NCI-H2227 (cell line): ENCODE measurements around the gene CRYBA4.
"Not testable (repeated sequence)": the region's sequence is repeated elsewhere in the genome, so short reads cannot be mapped to it uniquely, and the experiment has no call there.

Experiments
- DNase-seq: peaks from one replicate; lab custom pipeline; 2025; ENCODE audit not compliant: unreplicated experiment; lab: John Stamatoyannopoulos, UW

Gene CRYBA4

GRCh38 chr22:26593763-26594162 is 28.0 kb upstream of the CRYBA4 start:
- no peak for DNase-seq

DNA sequence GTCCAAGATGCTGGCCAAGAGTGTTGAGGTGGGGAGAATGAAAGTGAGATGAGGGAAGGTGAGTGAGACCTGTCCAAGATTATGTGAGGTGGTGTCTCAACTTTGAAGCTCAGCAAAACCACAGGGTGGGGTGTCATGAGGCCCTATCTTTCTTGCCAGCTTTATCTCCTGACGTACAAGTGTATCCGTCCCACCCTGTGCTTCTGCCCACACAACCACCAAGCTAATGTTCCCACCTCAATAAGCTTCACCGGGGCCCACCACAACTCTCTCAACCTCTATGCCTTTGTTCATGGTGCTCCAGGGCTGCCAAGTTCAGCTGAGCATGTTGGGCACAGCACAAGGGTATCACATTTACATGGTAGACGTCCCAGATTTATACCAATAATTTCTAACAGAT is 24.7 kb upstream of the CRYBA4 start:
- DNase-seq, result no peak

DNA sequence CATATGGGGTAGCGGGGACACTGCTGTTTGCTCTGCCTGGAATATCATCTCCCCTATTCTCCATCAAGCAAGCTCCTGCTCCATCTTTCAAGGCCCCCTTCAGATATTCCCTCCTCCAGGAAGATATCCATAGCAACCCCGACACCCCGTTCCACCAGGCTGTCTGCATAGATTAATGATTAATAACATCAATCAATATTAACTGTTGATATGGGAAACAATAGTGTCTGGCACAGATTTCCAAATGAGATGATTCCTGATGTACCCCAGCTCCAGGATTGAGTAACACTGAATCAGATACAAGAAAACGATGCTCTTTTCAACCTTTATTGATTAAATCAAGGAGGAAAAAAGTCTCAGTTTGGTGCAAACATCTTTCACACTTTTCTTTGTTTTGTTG is 24.3 kb upstream of the CRYBA4 start:
- no peak for DNase-seq

DNA sequence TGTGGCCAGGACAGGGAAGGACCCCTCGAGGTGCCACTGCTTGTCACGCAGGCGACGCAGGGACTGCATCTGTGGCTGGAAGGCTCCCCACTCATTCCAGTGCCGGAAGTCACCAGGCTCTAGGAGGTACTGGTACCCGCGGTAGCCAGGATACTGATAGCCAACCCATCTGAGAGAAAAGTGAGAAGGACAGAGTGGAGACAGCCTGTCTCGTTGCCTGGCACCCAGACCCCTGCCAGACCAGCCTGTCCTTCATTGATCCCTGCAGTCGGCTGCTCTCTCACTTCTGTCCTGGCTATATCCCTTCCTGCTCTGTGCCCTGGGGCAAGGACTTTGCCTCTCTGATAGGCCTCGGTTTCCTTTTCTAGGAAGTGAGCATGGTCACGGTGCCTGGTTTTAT is 22.3 kb upstream of the CRYBA4 start:
- no peak for DNase-seq

DNA sequence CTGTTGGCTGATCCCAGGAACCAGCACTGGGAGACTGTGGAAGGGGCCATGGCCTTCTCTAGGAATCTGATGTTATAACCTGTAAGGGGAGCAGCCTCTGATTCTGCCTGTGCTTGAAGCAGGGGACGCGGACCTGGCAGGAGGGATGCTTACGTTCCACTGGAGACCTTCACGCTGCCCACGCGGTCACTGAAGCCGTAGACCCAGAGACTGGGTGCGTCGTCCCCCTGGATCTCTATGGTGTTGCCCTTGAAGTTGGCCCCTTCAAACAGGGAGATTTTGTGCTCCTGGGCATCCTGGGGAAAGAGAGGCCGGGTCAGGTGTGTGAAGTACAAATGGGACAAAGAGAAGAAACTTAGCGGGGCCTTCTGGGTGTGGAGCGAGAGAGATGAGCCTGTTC is 20.0 kb upstream of the CRYBA4 start:
- DNase-seq, result no peak

DNA sequence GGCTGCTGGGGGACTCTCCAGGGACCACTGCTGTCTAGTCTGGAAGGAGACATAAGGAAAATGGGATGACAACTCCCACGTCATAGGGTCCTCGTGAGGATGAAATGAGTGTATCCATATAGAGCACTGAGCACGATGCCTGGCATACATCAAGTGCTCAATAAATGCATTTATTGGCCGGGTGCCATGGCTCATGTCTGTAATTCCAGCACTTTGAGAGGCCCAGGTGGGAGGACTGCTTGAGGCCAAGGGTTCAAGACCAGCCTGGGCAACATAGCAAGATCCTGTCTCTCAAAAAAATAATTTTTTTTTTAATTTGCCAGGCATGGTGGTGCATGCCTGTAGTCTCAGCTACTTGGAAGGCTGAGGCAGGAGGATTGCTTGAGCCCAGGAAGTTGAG is 19.6 kb upstream of the CRYBA4 start:
- no peak for DNase-seq

DNA sequence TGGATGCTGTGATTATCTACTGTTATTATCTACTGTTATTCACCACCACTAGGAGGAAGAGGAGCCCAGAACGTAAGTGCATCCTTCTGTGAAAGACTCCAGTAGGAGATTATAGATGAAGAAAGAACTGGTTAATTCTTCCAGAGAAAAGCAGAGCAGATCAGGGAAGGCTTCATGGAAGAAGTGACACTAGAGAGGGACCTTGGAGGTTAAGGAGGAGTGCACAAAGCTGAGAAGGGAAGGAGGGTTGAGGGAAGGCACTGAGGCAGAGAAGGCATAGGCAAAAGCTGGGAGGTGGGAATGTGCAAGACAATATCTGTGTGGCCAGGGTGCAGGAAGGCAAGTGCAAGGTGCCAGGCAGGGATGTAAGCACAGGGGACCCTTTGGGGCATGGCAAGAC is 17.4 kb upstream of the CRYBA4 start:
- no peak for DNase-seq

GRCh38 chr22:26606611-26607010 is 15.2 kb upstream of the CRYBA4 start:
- no peak for DNase-seq

- DNase-seq, result no peak
Observed at GRCh38 chr22:26608129-26608528, 13.6 kb upstream of the CRYBA4 start.

DNA sequence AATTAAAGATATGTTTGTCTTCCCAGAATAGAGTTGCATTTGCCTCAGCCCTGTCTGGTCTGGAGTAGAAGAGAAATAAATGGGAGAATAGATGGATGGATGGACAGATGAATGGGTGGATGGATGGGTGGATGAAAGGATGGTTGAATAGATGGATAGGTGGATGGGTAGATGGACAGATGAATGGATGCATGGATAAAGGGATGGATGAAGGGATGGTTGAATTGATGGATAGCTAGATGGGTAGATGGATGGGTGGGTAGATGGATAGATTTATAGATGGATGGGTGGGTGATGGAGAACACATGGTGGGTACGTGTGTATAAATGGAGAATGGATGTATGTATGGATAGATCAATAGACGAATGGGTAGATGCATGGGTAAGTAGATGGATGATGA is 12.5 kb upstream of the CRYBA4 start:
- DNase-seq, result no peak

DNA sequence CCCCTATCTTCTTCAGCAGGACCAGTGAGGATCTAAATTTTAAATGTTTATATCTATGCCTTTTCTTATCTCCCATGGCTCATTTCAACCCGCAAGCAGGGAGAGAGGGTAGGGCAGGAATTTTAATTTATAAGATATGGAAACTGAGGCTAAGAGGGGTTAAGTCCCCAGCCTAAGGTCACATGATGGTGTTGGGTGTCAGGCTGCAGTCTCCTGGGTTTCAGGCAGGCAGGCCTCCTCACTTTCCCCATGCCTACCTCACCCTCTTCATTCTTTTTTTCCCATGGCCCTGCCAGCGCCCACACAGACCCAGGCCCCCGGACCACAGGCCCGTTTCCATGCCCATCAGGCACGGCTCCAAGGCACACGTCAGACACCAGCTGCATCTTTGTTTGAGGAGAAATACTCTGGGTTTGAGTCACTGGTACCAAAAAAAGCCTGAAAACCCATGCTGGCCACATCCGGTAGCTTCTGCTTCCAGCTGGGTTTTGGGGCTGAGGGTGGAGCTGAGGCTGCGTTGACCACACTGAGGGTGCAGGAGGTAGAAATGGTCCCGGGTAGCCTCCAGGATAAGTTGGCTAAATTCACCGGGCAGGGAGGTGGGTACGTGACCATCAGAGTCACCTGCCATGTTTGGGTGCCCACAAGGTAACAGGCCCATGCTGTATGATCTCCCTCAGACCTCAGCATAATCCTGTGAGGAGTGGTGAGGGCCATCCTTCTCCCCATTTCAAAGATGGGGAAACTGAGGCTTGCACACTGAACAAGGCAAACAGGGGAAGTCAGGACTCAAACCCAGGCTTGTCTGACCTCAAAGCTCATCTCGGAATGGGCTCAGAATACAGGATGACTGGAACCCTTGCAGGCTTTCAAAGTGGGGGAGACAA is 11.4 kb upstream of the CRYBA4 start:
- no peak for DNase-seq

DNA sequence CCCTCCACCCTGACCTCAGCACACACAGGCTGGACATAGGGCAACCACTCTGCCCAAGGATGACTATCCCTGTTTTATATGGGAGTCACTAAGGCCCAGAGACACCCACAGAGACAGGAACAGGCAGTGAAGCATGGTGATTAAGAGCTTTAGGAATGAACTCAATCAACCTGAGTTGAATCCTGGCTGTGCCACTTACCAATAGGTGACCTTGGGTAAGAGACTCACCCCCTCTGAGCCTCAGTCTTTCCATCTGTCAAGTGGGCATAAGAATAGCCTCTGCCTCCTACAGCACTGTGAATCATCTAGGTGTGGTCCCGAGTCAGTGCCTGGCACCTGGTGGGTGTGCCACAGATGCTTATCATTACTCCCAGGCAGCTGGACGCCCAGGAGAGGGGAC is 10.8 kb upstream of the CRYBA4 start:
- DNase-seq, result no peak

GRCh38 chr22:26612652-26613051 is 9.1 kb upstream of the CRYBA4 start:
- DNase-seq, result no peak

GRCh38 chr22:26613753-26614152 is 8.0 kb upstream of the CRYBA4 start:
- not testable (repeated sequence) for DNase-seq

- no peak for DNase-seq
Observed at GRCh38 chr22:26614322-26614721, 7.4 kb upstream of the CRYBA4 start.

GRCh38 chr22:26615149-26615548 is 6.6 kb upstream of the CRYBA4 start:
- DNase-seq, result no peak

DNA sequence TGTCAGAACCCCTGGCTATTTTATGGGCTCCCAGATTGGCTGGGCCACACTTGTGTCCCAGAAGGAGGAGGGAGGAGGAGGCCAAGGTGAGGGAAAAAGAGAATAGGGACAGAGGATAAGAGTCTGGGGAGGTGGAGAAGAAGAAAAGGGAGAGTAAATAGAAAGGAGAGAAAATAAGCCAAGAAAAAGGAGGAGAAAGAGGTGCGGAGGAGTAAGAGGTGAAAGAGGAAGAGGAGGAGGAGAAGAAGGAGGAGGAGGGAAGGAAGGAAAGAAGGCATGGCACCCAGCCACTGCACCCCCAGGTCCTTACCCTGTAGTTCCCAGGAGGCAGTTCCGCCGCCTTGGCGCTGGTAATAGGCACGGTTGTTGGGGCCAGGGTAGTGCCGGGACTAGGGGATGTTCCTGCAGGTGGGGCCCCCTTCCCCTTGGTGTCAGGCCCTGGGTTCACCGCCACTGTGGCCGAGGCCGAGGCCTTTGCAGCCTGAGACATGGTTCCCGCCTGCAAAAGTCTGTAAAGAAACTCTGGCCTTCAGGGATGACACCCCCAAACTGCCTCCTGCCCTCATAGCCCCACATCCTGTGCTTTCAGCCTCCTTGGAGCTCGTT is 5.8 kb upstream of the CRYBA4 start:
- no peak for DNase-seq

- DNase-seq, result no peak
Observed at GRCh38 chr22:26616650-26617049, 5.1 kb upstream of the CRYBA4 start.

DNA sequence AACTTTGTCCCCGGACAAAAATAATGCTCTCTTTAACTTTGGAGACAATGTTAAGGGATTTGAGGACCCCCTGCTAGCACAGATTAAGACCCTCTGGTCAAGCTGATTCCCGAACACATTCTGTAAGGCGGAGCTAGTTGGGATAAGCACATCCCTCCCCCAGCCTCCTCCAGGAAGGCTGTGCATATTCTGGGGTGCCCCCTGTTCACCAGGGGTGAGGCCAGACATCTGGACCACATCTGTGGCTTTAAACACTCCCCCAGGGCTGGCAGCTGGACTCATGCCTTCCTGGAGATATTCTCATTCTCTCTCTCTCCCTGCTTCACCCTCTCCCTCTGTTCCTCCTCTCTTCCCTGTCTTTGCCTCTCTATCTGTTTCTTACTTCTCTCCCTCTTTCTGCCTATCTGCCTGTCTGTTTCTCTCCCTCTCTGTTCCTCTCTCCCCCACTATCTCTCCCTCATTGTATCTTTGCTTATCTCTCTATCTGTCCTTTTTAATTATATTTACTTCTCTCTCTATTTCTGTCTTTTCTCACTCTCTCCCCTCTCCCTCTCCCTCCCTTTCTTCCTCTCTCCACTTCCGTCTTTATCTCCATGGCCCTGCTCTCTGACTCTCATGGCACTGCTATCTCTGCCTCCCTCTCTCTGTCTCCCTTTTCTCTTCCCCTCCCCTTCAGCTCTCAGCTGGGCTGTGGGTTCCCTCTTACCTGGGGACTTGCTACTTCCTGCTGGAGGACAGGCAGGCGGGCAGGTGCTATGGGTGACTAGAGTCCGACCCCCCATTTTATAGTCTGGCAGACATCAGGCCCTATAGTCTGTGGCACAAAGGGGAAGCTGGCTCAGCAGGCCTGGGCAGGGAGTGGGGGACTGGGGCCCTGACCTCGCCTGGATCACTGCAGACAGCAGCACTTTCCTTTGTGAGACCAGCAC is 4.2 kb upstream of the CRYBA4 start, which contains the start of gene CRYBB1:
Gene CRYBB1, minus strand, starts transcription at position 757 of the 929 bp plus-strand sequence. CDS start 1,708 bp downstream, outside the sequence.
- DNase-seq, result no peak

DNA sequence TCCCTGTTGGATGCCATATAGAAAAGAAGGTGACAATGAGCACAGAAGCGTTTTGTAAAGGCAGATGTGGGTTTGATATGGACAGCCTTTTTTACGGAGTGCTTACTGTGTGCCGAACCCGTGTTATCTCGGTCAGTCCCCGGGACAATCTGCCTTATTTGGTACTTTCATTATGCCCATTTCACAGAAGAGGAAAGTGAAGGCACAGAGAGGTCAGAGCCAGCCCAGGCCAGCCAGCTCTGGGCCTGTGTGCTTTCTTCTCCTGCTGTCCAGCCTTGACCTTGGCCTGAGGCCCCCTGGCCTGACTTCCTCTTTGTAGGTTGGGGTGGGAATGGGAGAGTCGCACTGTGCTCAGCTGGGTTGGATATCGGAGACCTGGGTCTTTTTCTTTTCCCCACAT is 3.3 kb upstream of the CRYBA4 start:
- no peak for DNase-seq

- no peak for DNase-seq
Observed at GRCh38 chr22:26619510-26619909, 2.3 kb upstream of the CRYBA4 start.
